Kidney (tissue), 14 donors: ENCODE results near the gene AMPH. TPM values are rescaled to one million over a fixed set of nuclear protein-coding genes. Genes with fewer than 3 reads are reported as not detected.
"Not testable (repeated sequence)": the region's sequence is repeated elsewhere in the genome, so short reads cannot be mapped to it uniquely, and the experiment has no call there.

Experiments
- DNase-seq, 5 donors: peaks; one replicate each; pipeline ENCODE4 v3.0.0-alpha.2; 2013 to 2020
- FAIRE-seq: peaks from 2 replicates; lab custom pipeline; 2012; peaks lifted over from hg19 to GRCh38; lab: Jason Lieb, UNC
- H3K27ac ChIP-seq, 2 donors: one replicate each; pipeline ENCODE4 v1.7.0; 2013; ENCODE audit warnings: low read depth in 2 of 2, low read length in 2 of 2, inconsistent platforms in 1 of 2
- H3K27me3 ChIP-seq: one replicate; pipeline ENCODE4 v1.7.1; 2013; ENCODE audit warnings: low read length, inconsistent platforms; ENCODE audit not compliant: control insufficient read depth, insufficient read depth
- H3K36me3 ChIP-seq, 3 donors: one replicate each; pipeline versions ENCODE4 v1.7.0 to v1.7.1; 2013; ENCODE audit warnings: low read length in 3 of 3, control low read depth in 1 of 3, inconsistent platforms in 1 of 3; ENCODE audit not compliant: insufficient read depth in 3 of 3, control insufficient read depth in 2 of 3
- H3K4me1 ChIP-seq, 3 donors: one replicate each; pipeline versions ENCODE4 v1.7.0 to v1.7.1; 2013; ENCODE audit warnings: low read length in 3 of 3, inconsistent platforms in 1 of 3, low read depth in 1 of 3; ENCODE audit not compliant: control insufficient read depth in 2 of 3, insufficient read depth in 2 of 3
- H3K4me3 ChIP-seq, 3 donors: one replicate each; pipeline versions ENCODE4 v1.7.0 to v1.8.1; 2013; ENCODE audit warnings: low read length in 3 of 3, control low read depth in 1 of 3, inconsistent platforms in 1 of 3
- H3K9ac ChIP-seq, 3 donors: one replicate each; pipeline versions ENCODE4 v1.7.0 to v1.7.1; 2013; ENCODE audit warnings: low read length in 3 of 3, control low read depth in 1 of 3, inconsistent platforms in 1 of 3
- H3K9me3 ChIP-seq, 3 donors: one replicate each; pipeline versions ENCODE4 v1.7.0 to v1.7.1; 2013; ENCODE audit warnings: low read length in 3 of 3, control low read depth in 1 of 3, inconsistent platforms in 1 of 3; ENCODE audit not compliant: control insufficient read depth in 2 of 3, insufficient read depth in 1 of 3
- intact Hi-C: fragments of 100-400 bp; cut with DNase I; formaldehyde crosslinking; loops from one replicate; pipeline ENCODE4 v1.11.1; 2022
- polyA plus RNA-seq: library from polyadenylated mRNA; stranded (reverse); fragments of 350-450 nt; fragmentation: Illumina TruSeq; extraction: RNeasy Lipid Tissue Mini Kit (QIAGEN cat#74804); gene quantifications from one replicate; pipeline ENCODE4 v1.2.3, GENCODE V29; 2014; ENCODE audit warnings: low read depth, low replicate concordance; ENCODE audit not compliant: insufficient read depth
- total RNA-seq: library from RNA; stranded (reverse); fragmentation: NEBNext Ultra II Directional; extraction: Animal tissue kit (Norgen Biotek cat#: 25700); gene quantifications from one replicate; pipeline ENCODE4 v1.2.1, GENCODE V29; 2021
- TF ChIP-seq, protein P1 (sequence below): IDR thresholded peaks from 3 replicates; pipeline ENCODE4 v1.5.1; 2012; ENCODE audit warnings: mild to moderate bottlenecking, moderate library complexity, borderline replicate concordance; ENCODE audit not compliant: insufficient read depth; ENCODE audit errors: extremely low read depth
- donor health status: control.
- donor health status: control.
- donor health status: control.
- donor health status: control.
- donor health status: control.
- donor health status: DM: yes; HTN: yes; CAD: no.
- donor health status: Normal renal cell carcinoma (clear cell type).

AMPH gene
- total and polyA plus RNA-seq, 2 donors from 2014 or later: 1.2 to 1.4 TPM

DNA sequence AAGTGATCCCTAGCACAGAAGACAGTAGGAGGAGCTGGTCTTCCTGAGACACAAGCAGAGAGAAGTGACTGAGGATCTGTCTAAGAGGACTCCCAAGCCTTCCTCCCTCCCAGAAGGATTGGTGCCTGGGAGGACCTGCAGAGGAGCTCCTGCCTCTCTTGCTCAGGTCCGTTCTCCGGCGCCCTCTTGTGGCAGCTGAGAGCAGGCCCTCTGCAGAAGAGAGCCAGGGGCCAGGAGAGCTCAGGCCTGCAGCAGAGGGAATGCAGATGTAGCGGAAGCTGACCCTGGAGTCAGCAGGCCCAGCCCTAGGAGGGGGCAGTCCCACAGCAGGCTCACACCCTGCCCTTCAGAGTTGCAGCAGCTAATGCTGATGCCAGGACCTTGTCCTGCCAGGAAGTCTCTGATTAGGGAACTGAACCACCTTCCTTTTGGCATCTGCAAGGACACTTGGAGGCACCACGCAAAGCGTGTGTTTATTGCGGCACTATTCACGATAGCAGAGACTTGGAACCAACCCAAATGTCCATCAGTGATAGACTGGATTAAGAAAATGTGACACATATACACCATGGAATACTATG lies 276.8 kb downstream of the AMPH start:
- FAIRE-seq, H3K9ac ChIP-seq, intact Hi-C loops, H3K36me3 ChIP-seq, H3K4me1 ChIP-seq, H3K27me3 ChIP-seq, H3K9me3 ChIP-seq, H3K27ac ChIP-seq, H3K4me3 ChIP-seq: not testable (repeated sequence)
- DNase-seq: peak in 1 of 5 donors; percentile 42

- H3K9ac ChIP-seq, H3K27me3 ChIP-seq, H3K9me3 ChIP-seq, H3K4me1 ChIP-seq, H3K36me3 ChIP-seq, DNase-seq, intact Hi-C loops, FAIRE-seq, H3K27ac ChIP-seq, H3K4me3 ChIP-seq: not testable (repeated sequence)
Measured at GRCh38 chr7:38353431-38353881, 277.7 kb downstream of the AMPH start.

DNA sequence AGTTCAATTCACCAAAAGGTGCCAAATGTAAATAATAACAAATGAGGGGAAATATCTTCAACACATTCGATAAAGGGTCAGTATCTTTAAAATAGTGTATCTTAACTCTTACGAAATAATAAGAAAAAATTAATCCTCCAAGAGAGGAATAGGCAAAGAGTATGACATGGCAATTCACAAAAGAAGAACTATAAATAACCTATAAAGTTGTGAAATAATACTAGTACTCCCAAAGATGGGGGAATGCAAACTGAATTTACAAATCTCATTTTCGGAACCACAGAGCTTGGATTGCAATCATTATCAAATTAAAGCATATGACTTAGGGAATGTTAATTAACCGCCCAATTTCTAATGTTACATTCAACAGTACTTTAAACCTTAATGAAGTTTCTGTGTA lies 279.6 kb downstream of the AMPH start:
- FAIRE-seq (no peak), DNase-seq (no peak)
- Histone ChIP-seq H3K27me3 (no peaks in the 10 kb centered on the region), H3K4me1 (no peaks in the 10 kb centered on the region), H3K4me3 (no peak overlapping the region), H3K36me3 (no peaks in the 10 kb centered on the region), H3K9ac (no peak overlapping the region), H3K27ac (no peak overlapping the region), H3K9me3 (no peaks in the 10 kb centered on the region)
- intact Hi-C loops: no loop called here
- TF ChIP-seq, protein P1, sequence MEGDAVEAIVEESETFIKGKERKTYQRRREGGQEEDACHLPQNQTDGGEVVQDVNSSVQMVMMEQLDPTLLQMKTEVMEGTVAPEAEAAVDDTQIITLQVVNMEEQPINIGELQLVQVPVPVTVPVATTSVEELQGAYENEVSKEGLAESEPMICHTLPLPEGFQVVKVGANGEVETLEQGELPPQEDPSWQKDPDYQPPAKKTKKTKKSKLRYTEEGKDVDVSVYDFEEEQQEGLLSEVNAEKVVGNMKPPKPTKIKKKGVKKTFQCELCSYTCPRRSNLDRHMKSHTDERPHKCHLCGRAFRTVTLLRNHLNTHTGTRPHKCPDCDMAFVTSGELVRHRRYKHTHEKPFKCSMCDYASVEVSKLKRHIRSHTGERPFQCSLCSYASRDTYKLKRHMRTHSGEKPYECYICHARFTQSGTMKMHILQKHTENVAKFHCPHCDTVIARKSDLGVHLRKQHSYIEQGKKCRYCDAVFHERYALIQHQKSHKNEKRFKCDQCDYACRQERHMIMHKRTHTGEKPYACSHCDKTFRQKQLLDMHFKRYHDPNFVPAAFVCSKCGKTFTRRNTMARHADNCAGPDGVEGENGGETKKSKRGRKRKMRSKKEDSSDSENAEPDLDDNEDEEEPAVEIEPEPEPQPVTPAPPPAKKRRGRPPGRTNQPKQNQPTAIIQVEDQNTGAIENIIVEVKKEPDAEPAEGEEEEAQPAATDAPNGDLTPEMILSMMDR: no peak

DNA sequence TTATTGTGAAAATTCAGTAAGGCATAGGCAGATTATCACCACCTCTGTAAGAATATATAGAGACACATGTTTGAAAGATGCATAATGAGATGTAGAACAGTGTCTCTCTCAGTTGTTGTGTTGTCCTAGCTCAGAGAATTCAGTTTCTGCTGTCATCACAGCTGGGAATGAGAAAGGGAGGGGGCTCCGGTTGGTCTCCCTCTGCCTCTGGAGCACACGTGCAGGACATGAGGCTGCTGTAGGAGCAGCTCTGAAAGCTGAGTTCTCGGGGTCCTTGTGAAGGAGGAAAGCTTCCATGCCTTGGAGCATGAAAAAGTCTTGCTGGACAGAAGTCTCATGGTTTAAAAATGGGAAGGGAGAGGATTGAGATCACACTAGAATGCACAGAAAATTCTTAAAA lies 280.4 kb downstream of the AMPH start:
- H3K27ac ChIP-seq: not testable (repeated sequence)

DNA sequence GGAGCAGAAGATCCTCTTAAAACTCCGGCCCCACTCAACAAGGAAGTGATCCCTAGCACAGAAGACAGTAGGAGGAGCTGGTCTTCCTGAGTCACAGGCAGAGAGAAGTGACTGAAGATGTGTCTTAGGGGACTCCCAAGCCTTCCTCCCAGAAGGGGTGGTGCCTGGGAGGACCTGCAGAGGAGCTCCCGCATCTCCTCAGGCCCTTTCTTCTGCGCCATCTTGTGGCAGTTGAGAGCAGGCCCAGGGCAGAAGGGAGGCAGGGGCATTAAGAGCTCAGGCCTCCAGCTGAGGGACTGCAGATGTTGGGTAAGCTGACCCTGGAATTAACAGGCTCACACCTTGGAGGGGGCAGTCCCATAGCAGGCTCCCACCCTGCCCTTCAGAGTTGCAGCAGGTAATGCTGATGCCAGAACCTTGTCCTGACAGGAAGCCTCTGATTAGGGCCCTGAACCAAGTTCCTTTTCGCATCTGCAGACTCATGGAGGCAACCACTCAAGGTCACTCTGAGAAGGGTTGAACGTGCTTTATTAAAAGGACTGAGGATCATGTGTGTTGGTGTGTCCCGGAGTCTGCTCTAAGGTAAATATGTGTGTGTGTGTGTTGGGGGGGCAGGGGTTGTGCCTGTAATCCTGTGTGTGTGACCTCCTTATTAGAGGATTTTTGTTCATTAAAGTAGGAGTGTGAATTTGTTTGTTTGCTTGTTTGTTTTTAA lies 281.1 kb downstream of the AMPH start:
- H3K27ac ChIP-seq, intact Hi-C loops, H3K9me3 ChIP-seq, H3K4me3 ChIP-seq, H3K9ac ChIP-seq, H3K4me1 ChIP-seq, H3K36me3 ChIP-seq, H3K27me3 ChIP-seq, FAIRE-seq: not testable (repeated sequence)
- TF ChIP-seq, protein P1: peak; percentile 16
- peak in 1 of 5 donors; percentile 31 for DNase-seq

More for the DNA sequence above, 280.4 kb downstream of the AMPH start:
- H3K27me3 ChIP-seq, H3K9me3 ChIP-seq, H3K4me1 ChIP-seq, FAIRE-seq, H3K36me3 ChIP-seq, H3K4me3 ChIP-seq, DNase-seq, H3K9ac ChIP-seq, intact Hi-C loops: not testable (repeated sequence)

GRCh38 chr7:38349126-38349795 lies 281.9 kb downstream of the AMPH start:
- FAIRE-seq, H3K9ac ChIP-seq, H3K27me3 ChIP-seq, H3K9me3 ChIP-seq, H3K4me1 ChIP-seq, H3K4me3 ChIP-seq, DNase-seq, H3K36me3 ChIP-seq, H3K27ac ChIP-seq, intact Hi-C loops: not testable (repeated sequence)
